ENCODE results near the gene ALG6. TPM values are rescaled to one million over a fixed set of nuclear protein-coding genes. Genes with fewer than 3 reads are reported as not detected.
"Not testable (repeated sequence)": the region's sequence is repeated elsewhere in the genome, so short reads cannot be mapped to it uniquely, and the experiment has no call there.

Gene ALG6
- total RNA-seq, 1 donor from 2014 or later, result 32.0 TPM

DNA sequence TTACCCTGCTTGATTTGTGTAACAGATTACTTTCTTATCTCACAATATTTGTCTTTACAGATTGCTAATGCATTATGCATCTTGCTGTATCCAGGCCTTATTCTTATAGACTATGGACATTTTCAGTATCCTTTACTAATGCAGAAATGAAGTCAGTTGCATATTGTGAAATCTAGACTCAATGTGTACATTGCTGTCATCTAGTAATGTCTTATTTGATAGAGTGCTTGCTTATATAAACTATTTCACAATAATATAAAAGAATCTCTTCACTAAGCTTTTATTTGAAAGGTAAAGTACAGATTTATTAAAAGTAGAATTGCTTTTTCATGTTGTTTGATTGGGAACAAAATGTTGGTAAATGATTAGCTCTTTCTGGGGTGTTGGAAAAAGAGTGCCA lies 39.6 kb downstream of the ALG6 start:
- intact Hi-C loops (cut with micrococcal nuclease), result no loop called here

DNA sequence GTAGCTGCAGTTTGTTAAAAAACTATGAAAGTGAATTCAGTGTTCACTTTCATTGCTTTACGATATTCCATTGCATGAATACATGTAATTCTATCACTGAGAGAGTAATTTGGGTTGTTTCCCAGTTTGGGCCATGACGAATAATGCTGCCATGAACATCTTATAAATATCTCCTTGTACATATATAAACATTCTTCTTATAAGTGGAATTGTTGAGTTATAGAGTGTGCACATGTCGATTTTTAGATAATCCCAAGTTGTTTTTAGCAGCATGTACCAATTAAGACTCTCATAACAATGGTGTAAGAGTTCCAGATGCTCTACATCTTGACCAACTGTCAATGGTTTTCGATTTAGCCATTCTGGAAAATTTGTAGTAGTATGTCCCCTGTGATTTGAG lies 40.9 kb downstream of the ALG6 start:
- intact Hi-C loops (cut with micrococcal nuclease), result no loop called here

DNA sequence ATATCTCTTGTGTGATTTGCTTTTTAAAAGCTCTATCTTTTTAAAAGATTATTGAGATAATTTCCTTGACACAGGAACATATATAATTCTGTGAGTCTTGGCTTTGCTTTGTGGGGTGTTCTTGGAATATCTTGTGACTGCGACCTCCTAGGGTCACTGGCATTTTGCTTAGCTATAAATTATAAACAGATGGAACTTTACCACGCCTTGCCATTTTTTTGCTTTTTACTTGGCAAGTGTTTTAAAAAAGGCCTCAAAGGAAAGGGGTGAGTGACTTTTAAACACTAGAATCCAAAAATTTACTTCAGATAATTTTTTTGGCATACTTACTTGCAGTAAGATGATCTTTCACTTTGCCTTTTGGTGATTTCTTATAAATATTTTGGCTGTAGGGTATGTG lies 43.6 kb downstream of the ALG6 start:
- intact Hi-C loops (cut with micrococcal nuclease), result no loop called here

DNA sequence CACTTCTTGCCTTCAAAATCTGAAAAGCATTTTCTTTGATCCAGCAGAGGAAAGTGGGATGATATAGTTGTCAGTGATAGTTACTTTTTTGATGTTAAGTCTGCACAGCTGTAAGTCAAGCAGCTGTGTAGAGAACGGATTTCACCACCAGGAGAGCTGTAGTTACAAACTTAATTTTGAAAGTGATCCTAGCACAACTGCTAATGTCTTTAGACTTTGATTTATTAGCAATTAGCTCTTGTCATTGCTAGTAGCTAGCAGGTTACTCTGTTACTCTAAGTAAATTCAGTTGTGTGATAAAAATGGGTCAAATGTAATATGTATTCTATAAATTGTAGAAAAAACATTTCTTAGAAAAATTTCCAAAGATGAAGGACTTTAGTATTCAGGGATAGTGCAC lies 46.0 kb downstream of the ALG6 start:
- intact Hi-C loops (cut with micrococcal nuclease), result no loop called here

DNA sequence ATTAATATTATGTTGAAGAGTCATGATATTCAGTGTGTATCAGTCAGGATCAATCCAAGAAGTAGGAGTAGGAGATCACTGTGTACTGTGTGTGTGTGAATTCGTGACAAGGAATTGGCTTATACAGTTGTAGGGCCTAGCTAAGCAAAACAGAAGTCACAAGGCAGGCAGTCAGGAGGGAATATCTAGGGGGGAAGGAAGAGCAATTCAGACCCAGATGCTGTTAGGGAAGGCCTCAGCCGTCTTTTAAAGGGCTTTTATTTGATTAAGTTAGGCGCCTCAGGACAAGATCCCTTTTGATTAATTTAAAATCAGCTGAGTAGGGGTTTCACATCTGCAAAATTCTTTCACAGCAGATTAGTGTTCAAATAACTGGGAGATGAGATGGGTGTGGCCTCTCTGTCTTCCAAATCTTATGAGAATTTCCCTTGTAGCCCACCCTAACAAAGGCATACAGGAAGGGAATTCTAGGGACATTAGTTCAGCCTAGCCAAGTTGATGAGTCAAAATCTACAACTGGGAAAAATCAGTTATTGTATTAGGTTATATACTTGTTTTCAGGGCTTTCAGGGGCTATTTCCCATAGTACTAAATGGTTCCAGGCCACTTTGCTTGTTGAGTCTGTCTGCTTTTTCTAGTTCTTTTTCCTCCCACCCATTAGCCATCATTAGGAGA lies 47.4 kb downstream of the ALG6 start:
- intact Hi-C loops (cut with micrococcal nuclease), result no loop called here

DNA sequence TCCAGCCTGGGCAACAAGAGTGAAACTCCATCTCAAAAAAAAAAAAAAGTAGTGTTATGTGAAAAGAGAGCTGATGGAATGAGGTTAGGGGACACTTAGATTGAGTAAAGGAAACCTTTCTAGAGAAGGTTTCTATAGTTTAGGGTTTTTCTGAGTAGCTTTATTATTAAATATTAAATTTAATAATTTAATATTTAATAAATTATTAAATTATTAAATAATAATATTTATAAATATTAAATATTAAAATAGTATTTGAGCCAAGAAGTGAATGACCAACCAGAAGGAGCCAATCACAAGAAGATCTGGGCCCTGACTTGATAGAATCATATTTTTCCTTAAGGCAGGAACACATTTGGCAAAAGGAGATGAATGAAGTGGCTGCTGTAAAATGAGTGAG lies 50.7 kb downstream of the ALG6 start:
- intact Hi-C loops (cut with micrococcal nuclease), result no loop called here

DNA sequence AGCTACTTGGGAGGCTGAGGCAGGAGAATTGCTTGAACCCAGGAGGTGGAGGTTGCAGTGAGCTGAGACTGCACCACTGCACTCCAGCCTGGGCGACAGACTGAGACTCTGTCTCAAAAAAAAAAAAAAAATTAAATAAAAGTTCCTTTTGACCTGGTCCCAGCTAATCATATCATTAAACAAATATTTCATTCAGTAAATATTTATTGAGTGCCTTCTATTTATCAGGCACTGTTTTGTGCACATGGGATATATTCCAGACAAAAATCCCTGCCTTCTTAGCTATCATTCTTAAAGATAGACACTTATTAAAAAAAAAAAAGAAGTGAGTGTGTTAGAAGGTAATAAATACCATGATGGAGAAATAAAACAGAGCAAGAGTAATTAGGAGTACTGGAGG lies 53.3 kb downstream of the ALG6 start:
- intact Hi-C loops (cut with micrococcal nuclease), result not testable (repeated sequence)

DNA sequence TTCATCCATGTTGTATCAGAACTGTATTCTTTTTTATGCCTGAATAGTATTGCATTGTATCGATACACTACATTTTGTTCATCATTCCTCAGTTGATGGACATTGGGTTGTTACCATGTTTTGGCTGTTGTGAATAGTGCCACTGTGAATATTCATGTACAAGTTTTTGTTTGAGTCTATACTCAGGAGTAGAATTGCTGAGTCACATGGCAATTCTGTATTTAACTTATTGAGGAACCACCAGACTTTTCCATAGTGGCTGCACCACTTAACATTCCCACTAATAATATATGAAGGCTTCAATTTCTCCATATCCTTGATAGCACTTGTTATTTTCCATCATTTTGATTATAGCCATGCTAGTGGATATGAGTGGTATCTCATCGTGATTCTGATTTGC lies 56.2 kb downstream of the ALG6 start:
- intact Hi-C loops (cut with micrococcal nuclease), result no loop called here

DNA sequence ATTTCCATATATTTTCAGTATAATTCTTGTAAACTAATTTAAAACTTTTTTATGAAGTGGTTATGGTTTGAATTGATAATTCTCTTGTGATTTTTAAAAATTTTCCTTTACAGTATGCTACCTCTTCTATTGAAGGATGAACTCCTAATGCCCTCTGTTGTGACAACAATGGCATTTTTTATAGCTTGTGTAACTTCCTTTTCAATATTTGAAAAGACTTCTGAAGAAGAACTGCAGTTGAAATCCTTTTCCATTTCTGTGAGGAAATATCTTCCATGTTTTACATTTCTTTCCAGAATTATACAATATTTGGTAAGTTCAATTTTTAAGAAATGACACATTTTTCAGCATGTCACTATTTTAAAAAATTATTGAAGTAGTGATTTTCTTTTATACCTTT lies 61.4 kb downstream of the ALG6 start:
- intact Hi-C loops (cut with micrococcal nuclease), result no loop called here

DNA sequence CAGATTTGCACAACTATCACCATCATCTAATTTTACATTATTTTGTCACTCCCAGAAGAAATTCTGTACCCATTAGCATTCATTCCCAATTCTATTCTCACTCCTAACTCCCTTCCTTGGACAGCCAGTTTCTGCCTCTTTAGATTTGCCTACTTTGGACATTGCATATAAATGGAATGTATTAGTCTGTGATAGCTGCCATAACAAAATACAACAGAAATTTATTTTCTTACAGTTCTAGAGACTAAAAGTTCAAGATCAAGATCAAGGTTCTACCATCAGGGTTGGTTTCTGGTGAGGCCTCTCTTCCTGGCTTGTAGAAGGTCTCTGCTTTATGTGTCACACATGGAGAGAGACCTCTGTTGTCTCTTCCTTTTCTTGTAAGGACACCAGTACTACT lies 61.9 kb downstream of the ALG6 start:
- intact Hi-C loops (cut with micrococcal nuclease), result no loop called here

DNA sequence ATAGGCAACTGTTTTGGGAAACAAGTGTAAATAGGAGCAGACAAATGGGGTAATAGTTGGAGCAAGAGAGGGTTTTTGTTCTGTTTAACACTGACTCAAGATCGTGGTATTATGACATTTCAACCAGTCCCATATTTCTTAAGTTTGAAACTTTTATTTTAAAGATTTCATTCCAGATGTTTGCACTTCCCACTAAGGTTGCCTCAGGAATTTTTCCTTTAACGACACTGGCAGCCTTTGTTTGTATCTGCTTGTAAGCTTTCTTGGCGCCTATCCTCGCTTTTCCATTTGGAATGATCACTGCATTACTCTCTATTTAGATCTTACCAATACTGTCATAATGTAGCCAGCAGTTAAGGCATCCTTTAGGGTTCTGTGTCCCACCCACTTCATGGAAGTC lies 67.7 kb downstream of the ALG6 start:
- intact Hi-C loops (cut with micrococcal nuclease), result no loop called here

DNA sequence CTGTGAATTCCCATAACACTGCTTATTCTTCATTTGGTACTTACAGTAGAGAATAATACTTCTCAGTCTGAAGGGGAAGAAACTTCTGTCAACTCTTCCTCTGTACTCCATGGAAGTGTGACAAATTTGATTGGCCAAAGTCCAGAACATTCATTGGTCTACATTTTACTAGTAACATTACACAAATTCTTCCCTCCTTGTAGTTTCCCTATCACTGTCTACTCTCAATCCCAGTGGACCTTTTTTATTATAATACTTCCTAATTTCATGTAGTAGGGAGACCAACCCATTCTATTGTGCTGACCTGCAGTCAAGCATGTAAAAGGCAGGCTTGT lies 74.7 kb downstream of the ALG6 start:
- intact Hi-C loops (cut with micrococcal nuclease), result loop anchor here (5.0 to 10.0 kb wide), 2 partner anchors 77 to 600 kb away; partner anchors contain the start of gene ALG6

DNA sequence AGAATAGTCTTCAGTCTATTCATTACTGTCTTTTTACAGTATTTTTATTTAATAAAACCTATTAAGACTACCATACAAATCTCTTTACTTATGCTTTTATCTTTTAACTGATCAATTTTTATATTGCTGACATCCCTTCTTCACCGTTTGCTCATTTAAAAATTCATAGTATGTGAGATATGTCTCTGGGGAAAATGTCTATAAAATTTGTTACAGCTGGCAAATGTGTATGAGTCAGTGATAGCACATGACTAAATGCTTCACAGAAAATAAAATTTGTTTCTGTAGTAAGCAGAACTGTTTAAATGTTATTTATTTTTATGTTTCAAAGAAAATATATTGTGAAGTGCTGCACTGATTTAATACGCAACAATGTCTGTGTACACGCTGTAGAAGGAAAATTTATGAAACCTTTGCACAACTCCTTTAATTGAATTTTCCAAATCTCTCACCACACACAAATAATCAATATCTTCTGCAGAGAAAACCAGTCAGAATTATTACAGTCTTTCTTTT lies 81.4 kb downstream of the ALG6 start:
- intact Hi-C loops (cut with micrococcal nuclease), result loop anchor here (10.0 kb wide), 1 partner anchor 84 kb away; the partner anchor contains the start of gene ALG6

DNA sequence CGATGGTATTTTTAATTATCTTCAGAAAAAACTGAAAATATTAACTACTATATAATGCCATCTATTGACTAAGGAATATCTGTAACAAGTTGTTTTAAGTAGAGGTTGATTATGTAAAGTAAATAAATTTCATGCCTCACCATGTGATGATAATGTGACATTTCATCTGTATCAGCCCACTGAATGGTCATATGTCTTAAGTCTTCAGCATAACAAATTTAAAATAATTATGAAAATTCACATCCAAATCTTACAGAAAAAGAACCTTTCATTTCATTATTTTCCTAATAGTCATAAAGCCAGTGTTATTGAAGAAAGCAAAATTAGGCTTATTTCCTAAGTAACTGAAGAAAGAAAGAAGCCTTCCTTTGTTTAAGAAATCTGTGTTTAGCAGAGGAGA lies 83.0 kb downstream of the ALG6 start:
- intact Hi-C loops (cut with micrococcal nuclease), result no loop called here

DNA sequence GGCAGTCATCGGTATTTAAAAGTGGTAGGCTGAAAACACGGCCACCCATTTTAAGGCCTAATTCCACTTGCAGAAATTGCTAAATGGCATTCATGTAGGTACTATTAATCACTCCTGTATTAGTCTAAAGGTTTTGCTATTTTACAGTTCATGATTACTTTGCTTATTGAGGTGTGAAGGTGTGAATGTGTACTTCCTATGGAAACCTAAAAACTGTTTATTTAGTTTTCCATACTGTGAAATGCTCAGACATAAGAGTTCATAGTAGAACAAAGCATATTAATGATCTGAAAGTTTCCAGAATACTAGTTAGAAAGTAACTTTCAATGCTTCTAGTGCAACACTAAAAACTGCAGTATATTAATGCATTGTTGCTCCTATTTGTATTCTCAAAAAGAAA lies 85.8 kb downstream of the ALG6 start:
- intact Hi-C loops (cut with micrococcal nuclease), result no loop called here

DNA sequence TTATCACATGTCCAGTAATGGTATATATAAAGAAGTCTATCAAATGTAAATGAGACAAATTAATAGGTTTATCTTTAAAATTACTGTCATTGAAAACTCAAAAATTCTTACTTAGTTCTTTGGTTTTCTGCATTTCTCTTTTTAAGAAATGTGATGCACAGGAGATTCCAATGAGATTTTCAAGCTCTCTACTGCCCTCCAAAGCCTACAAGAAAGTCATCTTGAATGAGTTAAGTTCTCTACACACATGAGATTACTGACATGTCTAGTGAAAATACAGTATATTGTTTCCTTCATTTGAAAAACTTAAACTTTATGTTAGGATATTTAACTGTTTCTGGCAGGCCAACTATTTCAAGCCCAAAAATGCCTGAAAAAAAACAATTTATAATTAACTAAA lies 86.8 kb downstream of the ALG6 start:
- intact Hi-C loops (cut with micrococcal nuclease), result no loop called here

DNA sequence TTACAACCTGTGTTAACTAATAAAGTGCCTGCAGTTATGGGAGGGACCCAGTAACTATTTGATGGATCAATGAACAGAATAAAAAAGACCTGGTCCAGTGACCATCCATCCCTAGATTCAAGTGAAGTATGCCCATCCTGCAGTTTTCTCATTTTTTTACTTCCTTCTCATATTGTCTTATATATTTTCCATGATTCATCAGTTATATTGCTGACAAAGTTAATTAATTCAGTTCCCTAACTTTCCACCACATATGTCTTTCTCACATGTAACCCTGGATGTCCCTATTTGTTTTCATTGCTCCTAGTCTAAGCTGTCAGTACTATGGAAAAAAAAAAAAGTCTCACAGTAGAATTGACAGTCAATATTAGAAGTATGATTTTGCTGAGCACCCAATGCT lies 91.3 kb downstream of the ALG6 start:
- intact Hi-C loops (cut with micrococcal nuclease), result no loop called here

DNA sequence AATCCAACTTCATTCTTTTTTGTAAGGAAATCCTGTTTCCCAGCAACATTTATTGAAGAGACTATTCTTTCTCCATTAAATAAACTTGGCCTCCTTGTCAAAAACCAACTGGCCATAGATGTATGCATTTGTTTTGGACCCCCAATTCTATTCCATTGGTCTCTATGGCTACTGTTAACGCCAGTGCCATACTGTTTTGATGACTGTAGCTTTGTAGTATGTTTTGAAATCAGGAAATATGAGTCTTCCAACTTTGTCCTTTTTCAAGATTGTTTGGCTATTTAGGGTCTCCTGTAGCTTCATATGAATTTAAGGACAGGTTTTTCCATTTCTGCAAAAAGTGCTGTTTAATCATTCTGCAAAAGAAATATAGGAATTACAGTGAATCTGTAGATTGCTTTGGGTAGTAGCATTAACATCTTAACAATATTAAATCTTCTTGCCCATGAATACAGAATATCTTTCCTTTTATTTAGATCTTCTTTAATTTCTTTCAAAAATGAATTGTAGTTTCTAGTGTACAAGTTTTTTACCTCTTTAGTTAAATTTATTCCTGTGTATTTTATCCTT lies 94.3 kb downstream of the ALG6 start:
- intact Hi-C loops (cut with micrococcal nuclease), result no loop called here

DNA sequence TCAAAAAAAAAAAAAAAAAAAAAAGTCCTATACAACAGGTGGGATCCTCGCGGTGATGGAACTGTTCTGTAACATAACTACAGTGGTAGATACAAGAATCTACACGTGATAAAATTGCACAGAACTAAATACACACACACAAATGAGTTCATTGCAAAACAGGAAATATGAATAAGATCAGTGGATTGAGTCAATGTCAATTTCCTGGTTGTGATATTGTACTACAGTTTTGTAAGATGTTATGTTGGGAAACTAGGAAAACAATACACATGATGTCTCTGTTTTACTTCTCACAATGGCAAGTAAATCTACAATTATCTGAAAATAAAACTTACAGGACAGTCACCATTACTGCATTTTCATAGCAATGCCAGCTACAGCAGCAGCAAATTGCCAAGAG lies 95.8 kb downstream of the ALG6 start:
- intact Hi-C loops (cut with micrococcal nuclease), result no loop called here

DNA sequence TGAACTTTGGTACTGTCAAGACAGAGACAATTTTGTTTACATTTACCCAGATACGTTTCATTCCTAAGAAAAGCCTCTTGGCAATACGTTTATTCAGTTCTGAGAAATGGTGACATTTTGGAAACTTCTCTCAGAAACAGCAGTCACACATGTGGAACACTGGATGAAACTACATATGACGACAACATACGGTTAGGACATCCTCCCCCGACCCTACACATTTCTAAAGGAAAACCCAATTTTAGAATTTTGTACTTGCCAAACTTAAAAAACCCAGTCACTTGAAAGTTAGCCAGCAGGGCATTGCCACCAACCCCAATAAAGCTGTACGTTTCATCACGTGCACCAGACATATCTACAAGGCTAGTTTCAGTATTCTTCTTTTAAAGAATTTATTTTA lies 98.8 kb downstream of the ALG6 start:
- intact Hi-C loops (cut with micrococcal nuclease), result no loop called here

DNA sequence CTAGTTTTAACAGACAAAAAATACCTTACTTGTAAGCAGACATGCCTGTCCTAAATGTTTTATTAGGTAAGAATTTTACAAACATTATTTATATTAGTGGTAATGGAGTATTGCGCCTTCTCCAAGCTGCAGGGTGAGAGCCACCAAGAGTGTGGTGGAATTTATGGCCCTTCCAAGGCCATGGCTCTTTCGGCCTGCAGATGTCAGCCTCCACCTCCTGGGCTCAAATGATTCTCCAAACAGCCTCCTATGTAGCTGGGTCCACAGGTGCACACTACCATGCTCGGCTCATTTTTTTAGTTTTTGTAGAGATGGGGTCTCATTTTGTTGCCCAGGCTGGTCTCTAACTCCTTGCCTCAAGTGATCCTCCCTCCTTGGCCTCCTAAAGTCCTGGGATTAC lies 99.3 kb downstream of the ALG6 start:
- intact Hi-C loops (cut with micrococcal nuclease), result no loop called here

DNA sequence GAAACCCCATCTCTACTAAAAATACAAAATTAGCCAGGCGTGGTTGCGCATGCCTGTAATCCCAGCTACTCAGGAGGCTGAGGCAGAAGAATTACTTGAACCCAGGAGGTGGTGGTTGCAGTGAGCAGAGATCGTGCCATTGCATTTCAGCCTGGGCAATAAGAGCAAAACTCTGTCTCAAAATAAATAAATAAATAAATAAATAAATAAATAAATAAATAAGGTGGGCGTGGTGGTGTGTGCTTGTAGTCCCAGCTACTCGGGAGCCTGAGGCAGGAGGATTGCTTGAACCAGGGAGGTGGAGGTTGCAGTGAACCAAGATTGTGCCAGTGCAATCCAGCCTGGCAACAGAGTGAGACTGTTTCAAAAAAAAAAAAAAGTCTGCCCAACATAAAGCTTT lies 101.3 kb downstream of the ALG6 start:
- intact Hi-C loops (cut with micrococcal nuclease), result not testable (repeated sequence)

DNA sequence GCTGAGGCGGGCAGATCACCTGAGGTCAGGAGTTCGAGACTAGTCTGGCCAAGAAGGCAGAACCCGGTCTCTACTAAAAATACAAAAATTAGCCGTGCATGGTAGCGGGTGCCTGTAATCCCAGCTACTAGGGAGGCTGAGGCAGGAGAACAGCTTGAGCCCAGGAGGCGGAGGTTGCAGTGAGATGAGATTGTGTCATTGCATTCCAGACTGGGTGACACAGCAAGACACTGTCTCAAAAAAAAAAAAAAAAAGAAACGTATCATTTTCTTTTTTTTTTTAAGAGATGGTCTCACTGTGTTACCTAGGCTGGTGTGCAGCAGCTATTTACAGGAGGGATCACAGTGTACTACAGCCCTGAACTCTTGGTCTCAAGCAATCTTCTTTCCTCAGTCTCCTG lies 108.3 kb downstream of the ALG6 start:
- intact Hi-C loops (cut with micrococcal nuclease), result no loop called here

All from T-helper 2 cell treated with Interferon-gamma antibody and Interleukin-4, amounts not matched to agents 100 ng/mL and 5 ng/mL, for 36 hours (primary cell).